ENCODE measurements around the gene PLA2G12B.
"Not testable (repeated sequence)": the region's sequence is repeated elsewhere in the genome, so short reads cannot be mapped to it uniquely, and the experiment has no call there.

The PLA2G12B gene

DNA sequence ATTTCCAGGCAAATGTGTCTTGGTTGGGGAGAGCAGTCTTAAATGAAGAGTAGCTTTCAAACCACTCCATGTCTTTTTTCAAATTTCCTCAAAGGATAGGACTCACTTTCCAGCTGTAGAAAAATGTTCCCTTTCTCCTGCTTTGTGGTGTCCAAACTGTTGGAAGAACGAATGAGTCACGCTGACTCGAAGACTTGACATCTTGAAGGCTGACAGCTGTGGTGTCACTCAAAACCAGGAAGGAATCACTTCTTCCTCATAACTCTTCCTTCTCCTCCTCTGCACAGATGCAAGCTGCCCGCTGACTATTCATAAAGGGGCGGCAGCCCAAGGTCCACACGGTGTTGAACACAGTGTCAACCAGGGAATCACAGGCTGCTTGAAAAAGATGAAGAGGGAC, 19.2 kb downstream of the PLA2G12B start:
- no peak for DNase-seq (ENCODE audit: low spot score)

DNA sequence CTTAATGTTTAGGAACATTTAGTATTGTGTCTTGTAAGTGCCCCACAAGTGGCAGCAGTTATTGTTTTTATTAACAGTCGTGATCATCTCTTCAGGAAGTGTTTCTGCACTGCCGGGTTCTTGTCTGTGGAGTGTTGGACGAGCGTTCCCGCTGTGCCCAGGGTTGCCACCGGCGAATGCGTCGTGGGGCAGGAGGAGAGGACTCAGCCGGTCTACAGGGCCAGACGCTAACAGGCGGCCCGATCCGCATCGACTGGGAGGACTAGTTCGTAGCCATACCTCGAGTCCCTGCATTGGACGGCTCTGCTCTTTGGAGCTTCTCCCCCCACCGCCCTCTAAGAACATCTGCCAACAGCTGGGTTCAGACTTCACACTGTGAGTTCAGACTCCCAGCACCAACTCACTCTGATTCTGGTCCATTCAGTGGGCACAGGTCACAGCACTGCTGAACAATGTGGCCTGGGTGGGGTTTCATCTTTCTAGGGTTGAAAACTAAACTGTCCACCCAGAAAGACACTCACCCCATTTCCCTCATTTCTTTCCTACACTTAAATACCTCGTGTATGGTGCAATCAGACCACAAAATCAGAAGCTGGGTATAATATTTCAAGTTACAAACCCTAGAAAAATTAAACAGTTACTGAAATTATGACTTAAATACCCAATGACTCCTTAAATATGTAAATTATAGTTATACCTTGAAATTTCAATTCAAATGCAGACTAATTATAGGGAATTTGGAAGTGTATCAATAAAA, 22.2 kb downstream of the PLA2G12B start:
- no peak for DNase-seq (ENCODE audit: low spot score)

DNA sequence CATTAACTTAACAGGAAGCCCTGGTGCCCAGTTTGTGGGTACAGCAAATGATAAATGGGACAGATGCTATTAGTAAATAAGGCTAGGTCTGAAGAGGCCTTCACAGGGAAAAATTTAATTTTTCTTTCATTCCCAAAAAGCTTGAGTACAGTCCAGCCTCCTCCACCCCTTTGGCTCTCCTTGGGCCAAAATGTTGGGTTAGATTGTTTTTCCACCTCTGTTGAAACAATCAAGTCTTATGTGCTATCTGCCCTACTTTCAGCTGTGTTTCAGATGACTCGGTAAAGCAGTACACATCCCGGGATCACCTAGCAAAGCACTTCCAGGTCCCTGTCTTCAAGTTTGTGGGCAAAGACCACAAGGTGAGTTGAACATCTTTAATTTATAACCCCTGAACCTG, 24.3 kb downstream of the PLA2G12B start:
- DNase-seq (ENCODE audit: low spot score): no peak

DNA sequence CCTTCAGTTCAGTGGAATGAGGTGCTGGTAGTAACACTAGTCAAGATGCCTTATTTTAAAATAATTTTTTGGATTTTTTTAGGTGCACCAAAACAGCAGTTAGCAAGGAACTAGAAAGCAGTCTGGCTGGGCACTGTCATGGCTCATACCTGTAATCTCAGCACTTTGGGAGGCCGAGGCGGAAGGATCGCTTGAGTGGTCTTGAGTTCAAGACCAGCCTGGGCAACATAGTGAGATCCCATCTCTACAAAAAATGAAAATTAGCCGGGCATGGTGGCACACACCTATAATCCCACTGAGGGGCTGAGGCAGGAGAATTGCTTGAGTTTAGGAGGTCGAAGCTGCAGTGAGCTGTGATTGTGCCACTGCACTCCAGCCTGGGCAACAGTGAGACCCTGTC, 25.8 kb downstream of the PLA2G12B start:
- DNase-seq (ENCODE audit: low spot score): no peak

DNA sequence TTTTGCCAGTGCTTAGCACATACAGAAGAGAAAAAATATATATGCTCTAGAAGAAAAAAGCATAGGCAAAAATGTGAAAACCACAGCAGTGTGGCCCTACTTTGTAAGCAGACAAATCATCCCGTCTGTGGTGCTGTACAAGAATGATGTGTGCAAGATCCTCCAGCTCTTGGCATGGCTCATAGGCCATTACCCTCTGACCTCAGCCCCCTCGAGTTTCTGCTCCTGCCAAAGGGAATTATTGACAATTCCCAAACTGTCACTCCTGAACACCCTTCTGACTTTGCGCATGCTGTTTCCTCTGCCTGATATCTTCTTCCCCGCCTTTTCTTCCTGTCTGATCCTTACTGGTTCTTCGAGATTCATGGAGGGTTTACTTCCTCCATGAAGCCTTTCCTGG, 27.1 kb downstream of the PLA2G12B start:
- DNase-seq (ENCODE audit: low spot score): no peak

DNA sequence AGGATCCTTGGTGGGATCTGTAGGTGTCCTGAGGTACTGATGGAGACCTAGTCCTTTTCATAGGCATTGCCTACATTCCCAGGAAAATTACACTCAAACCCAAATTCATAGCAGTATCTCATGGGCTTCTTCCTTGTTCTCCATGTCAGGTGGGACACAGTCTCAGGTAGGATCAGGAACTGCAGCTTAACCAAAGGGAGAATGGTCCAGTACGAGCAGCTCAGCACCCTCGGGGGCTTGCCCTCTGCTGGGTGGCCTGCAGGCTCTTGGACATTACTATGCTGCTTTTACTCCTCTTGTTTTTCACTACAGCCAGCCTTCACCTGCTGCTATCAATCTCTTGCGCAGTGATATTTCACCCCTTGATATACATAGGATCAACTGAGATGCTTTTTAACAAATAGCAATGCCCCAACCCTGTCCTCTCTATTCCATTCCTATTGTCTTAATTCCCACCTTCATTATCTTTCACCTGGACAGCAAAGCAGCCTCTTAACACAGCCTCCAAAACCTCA, 28.6 kb downstream of the PLA2G12B start:
- DNase-seq (ENCODE audit: low spot score): no peak

DNA sequence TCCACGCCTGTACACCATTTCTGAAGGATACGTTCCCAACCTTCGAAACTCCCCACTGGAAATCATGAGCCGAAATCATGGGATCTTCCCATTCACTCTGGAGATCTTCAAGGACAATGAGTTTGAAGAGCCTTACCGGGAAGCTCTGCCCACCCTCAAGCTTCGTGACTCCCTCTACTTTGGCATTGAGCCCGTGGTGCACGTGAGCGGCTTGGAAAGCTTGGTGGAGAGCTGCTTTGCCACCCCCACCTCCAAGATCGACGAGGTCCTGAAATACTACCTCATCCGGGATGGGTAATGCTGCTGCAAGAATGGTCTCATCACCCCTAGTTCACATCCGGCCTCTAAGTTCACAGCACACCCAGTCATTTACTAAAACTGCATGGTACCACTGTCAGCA, 30.3 kb downstream of the PLA2G12B start:
- no peak for DNase-seq (ENCODE audit: low spot score)

DNA sequence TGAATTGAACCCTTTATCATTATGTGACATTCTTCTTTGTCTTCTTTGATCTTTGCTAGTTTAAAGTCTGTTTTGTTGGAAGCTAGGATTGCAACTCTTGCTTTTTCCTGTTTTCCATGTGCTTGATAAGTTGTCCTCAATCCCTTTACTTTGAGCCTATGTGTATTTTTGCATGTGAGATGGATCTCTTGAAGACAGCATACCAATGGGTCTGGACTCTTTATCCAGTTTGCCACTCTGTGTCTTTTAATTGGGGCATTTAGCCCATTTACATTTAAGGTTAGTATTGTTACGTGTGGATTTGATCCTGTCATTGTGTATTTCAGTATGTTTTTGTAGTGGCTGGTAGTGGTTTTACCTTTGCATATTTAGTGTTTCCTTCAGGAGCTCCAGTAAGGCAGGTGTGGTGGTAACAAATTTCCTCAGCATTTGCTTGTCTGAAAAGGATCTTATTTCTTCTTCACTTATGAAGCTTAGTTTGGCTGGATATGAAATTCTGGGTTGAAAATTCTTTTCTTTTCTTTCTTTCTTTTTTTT, 33.4 kb downstream of the PLA2G12B start:
- not testable (repeated sequence) for DNase-seq (ENCODE audit: low spot score)

DNA sequence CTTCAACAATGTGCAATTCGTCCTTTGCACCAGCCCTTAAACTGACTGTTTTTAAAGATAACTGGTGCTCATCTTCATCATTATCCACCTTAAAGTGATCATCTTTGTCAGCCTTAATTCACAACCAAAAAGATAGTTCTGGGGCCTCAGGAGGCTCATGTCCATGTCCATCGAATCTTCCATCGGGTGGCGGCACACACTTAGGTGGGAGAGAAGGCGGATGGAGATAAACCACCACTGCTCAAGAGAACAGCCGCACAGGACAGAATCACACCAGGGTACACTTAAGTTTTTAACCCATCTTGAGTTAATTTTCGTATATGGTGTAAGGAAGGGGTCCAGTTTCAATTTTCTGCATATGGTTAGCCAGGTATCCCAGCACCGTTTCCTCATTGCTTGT, 36.3 kb downstream of the PLA2G12B start:
- no peak for DNase-seq (ENCODE audit: low spot score)

DNA sequence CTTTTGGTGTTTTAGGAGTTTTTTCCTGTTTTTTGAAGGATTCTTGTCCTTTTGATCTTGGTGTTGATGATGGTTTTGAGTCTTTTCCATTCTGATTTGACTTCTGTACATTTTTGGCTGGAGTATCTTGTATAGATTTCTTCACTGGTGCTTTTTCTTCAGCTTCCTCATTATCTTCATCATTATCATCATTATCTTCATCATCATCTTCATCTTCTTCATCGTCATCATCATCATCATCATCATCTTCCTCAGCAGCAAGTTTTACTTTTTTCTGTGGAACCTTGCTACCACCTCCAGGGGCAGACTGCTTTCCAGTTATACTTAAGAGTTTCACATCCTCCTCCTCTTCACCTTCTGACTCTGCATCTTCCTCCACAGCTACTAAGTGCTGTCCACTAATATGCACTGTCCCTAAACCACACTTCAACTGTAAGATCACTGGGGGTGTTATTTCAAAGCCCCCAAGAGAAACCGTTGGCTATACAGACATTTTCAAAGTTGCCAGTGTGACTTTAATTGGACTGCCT, 36.7 kb downstream of the PLA2G12B start:
- DNase-seq (ENCODE audit: low spot score): not testable (repeated sequence)

DNA sequence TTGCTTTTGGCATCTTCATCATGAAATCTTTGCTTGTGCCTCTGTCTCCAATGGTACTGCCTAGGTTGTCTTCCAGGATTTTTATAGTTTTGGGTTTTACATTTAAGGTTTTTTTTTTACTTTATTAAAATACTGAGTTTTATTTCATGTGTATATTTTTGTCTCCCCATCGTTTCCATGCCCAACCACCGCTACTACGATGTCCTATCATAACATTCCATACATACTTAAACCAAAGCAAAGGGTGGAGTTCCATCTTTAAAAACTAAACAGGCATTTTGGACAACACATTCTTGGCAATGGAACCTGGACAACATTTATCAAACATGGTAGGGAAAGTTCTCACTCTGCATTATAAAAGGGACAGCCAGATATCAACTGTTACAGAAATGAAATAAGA, 37.4 kb downstream of the PLA2G12B start:
- DNase-seq (ENCODE audit: low spot score): not testable (repeated sequence)

DNA sequence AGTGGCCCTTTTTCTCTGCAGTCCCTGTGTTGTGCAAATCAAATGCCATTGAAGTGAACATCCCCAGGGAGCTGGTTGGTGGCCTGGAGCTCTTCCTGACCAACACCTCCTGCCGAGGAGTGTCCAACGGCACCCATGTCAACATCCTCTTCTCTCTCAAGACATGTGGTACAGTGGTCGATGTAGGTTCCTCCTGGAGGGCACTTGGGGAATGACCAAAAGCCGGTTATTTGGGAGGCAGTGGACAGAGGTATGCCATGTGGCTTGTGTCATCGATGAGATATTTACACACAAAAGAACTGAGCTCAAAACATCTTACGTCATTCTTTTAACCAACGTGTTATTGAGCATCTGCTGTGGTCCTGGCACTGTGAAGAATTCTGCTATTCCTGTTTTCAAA, 41.3 kb downstream of the PLA2G12B start:
- DNase-seq (ENCODE audit: low spot score): no peak

DNA sequence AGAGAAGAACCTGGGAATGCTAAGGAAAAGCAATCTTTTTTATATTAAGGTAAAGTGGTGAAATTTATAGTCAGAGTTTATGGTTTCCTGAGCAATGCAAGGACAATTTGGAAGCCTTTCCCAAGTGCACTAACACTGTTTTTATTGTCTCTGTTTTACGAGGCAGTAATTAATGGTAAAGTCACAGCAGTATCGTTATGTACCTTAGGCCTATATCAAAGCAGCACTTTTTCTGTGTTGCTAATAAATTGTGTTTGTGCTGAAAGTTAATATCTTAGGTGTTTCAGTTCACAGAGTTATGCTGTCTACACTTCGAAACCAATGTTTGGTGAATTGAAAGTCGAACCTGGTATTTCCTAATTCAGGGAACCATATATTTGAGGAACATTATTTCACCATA, 41.9 kb downstream of the PLA2G12B start:
- DNase-seq (ENCODE audit: low spot score): no peak

DNA sequence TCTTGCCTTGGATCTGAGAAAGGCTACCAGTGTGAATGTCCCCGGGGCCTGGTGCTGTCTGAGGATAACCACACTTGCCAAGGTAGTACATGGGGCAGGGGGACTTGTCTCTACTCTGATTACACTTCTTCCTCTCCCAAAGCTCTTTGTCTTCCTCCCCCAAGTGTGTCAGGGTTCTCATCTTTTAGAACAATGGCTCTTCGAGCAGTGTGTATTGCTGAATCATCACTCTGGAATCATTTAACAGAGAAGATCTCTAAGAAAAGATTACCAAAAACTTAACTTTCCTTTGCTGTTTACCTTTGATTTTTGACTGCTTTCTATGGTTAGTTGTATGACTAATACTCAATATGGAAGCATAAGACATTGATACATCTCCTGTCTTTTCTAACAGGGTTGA, 42.8 kb downstream of the PLA2G12B start:
- DNase-seq (ENCODE audit: low spot score): no peak

DNA sequence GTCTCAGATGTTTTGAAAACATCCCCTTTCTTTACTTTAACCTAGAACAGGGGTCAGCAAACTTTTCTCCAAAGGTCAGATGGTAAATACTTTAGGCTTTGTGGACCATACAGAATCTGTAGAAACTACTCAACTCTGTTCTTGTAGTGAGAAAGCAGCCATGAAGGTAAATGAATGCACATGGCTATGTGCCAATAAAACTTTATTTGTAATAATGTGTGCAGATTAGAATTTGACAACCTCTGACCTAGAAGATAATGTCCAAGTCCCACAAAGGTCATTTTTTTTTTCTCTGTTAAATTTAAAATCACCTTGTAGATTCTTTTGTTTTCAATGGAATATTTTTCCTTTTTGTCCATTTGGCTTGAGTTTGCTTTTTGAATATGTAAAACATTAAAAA, 43.9 kb downstream of the PLA2G12B start:
- no peak for DNase-seq (ENCODE audit: low spot score)

DNA sequence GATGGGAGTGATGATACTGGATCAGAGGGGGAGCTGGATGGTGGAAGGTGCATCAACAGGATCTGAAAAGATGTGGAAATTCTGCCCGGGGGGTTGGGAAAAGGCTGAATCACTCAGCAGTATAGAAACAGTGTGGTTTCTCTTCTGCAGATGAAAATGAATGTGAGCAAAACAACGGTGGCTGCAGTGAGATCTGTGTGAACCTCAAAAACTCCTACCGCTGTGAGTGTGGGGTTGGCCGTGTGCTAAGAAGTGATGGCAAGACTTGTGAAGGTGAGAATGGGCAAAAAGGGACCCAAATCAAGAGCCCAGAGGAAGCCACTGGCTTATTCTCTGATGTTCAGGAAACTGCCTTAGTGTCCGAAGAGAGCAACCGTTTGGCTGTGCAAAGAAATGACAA, 48.2 kb downstream of the PLA2G12B start:
- no peak for DNase-seq (ENCODE audit: low spot score)

DNA sequence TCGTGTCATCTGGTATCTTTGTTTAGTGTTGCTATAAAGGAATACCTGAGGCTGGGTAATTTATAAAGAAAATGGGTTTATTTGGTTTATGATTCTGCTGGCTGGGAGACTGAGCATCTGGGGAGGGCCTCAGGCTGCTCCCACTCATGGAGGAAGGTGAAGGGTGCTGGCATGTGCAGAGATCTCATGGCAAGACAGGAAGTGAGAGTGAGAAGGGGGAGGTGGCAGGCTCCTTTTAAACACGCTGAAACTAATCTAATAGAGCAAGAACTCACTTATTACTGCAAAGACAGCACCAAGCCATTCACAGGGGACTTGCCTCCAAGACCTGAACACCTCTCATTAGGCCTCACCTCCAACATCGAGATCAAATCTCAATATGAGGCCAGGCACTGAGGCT, 49.8 kb downstream of the PLA2G12B start:
- DNase-seq (ENCODE audit: low spot score): no peak

DNA sequence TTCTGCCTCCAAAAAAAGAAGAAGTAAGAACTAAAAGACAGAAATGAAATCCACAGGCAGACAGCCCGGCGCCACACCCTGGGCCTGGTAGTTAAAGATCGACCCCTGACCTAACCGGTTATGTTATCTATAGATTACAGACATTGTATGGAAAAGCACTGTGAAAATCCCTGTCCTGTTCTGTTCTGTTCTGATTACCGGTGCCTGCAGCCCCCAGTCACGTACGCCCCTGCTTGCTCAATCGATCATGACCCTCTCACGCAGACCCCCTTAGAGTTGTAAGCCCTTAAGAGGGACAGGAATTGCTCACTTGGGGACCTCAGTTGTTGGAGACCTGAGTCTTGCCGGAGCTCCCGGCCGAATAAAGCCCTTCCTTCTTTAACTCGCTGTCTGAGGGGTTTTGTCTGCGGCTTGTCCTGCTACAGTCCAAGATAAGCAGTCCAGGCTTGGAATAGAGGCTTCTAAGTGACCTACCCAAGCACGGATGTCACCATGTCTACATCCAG, 50.6 kb downstream of the PLA2G12B start:
- not testable (repeated sequence) for DNase-seq (ENCODE audit: low spot score)

DNA sequence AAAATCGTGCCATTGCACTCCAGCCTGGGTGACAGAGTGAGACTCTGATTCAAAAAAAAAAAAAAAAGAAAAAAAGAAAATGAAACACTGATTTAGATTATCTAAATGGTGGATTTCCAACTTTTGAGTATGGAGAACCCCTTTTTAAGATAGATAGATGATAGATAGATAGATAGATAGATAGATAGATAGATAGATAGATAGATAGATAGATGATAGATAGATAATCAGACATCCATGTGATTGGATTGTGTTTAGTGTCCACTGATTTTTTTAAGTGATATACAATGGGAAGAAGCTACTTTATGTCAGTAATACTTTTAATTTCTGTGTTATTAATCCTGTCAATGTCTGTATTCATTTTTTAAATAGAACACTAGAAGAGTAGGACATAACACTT, 55.1 kb downstream of the PLA2G12B start:
- no peak for DNase-seq (ENCODE audit: low spot score)

DNA sequence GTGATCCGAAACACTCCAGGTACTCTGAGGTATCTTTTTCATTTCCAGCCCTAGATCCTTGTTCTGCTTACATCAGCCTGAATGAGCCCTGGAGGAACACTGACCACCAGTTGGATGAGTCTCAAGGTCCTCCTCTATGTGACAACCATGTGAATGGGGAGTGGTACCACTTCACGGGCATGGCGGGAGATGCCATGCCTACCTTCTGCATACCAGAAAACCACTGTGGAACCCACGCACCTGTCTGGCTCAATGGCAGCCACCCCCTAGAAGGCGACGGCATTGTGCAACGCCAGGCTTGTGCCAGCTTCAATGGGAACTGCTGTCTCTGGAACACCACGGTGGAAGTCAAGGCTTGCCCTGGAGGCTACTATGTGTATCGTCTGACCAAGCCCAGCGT, 56.0 kb downstream of the PLA2G12B start:
- no peak for DNase-seq (ENCODE audit: low spot score)

DNA sequence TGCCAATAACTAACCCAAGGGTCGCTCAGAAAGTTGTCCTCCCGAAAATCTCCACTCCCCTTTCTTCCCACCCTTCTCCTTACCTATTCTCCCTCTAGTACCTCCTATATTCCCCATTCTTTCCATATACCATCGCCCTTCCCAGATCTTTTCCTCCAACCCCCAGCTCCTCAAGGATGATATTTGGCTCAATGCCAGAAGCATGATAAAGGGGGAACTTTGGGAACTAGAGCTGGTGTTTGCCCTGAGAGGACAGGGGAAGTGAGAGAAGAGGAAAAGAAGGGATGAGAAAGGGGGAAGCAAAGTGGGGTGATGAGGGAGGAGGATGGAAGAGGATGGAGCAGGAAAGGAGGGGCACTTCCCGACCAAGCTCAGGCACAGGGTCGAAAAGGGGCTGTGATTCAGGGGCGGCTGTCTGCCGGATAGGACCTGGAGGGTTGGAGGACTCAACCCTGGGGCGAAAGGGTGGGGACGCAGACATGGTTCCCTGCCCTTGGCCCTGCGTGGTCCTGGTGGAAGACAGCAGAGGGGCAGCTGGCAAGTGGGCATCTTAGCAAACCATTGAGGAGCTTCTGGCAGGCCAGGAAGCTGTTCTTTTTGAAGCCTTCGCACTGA, 59.3 kb downstream of the PLA2G12B start:
- DNase-seq (ENCODE audit: low spot score): no peak

DNA sequence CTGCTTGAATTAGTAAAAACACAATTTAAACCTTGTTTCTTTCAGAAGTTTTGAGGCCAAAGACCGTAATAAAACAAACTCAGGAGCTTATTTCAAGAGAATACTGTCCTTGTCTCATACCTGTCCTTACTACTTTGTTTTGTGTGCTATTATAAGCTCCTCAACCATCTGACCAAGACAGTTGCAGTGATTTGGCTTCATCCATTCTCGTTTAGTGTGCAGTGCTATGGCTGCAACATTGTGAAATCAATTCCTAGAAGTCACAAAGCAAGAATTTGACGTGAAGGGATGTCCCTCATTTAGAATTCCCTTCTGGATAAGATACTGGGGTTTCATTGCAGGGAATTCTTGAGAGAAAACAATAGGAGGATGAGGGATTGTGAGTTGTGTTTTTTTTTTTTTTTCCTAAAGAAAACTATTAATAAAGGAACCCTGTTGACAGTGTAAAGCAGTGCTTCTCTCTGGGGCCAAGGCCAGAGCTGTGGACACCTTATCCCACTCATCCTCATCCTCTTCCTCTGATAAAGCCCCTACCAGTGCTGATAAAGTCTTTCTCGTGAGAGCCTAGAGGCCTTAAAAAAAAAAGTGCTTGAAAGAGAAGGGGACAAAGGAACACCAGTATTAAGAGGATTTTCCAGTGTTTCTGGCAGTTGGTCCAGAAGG, 61.3 kb downstream of the PLA2G12B start, which contains the start of gene OIT3:
Gene OIT3 (plus strand): TSS at position 604 of the 663 bp plus-strand sequence. CDS start 60 bp downstream, outside the sequence.
- DNase-seq (ENCODE audit: low spot score): no peak
